ENCODE results near the gene NECTIN1. TPM values are rescaled to one million over a fixed set of nuclear protein-coding genes. Genes with fewer than 3 reads are reported as not detected.

The NECTIN1 gene
- total and polyA plus RNA-seq, 2 of the 4 experiments (the other 2 are of a cell fraction): 2.3 to 4.2 TPM

DNA sequence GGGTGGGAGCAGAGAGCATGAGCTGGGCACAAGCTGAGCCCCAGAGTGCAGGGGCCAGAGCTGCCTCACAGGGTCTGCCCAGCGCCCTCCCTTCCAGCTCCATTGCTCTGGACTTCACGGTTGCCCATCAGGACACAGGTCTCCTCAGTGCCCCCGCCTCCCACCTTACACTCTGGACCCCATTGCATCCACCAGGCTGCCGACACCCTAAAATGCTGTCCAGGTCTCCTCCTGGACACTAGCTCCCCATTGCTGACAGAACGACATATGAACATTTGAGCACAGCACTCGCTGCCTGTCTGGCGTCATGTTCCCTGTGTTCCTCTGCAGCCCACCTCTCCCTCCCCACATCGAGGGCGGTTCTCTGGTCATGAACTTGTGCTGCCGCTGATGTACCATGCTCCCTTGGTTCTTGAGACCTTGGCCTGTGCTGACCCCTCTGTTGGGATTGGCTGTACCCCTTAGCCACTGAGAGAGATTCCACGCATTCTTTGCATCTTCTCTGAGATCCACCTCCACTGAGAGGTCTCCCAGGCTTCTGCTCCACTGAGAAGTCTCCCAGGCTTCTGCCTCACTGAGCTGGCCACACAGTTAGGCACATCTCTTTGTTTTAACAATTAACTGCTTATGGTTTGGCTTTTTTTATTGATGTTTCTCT is 34.2 kb upstream of the NECTIN1 start:
- H4K20me1 ChIP-seq (ENCODE audit: insufficient read depth, low read length): no peaks in the 10 kb centered on the region
- H4K5ac ChIP-seq (ENCODE audit: low read depth, low read length): no peak overlapping the region
- intact Hi-C loops (cut with micrococcal nuclease) (no loop called here), dilution Hi-C loops (cut with HindIII; ENCODE audit: low sequenced_read_pairs, unreplicated experiment) (no loop called here), in situ Hi-C loops (cut with MboI; ENCODE audit: low sequenced_read_pairs) (no loop called here)
- BruUV-seq (replicated peaks): no TSS peak
- H3K4me2 ChIP-seq (ENCODE audit: low read depth, low read length): no peak overlapping the region
- no peak for DNase-seq
- ChIA-PET POLR2A (ENCODE audit: unreplicated experiment) (no interaction called here), CTCF (no interaction called here)
- H3K4me1 ChIP-seq (ENCODE audit: control insufficient read depth, insufficient read depth, low read length): no peaks in the 10 kb centered on the region
- no peak overlapping the region for H2BK15ac ChIP-seq (ENCODE audit: low read depth, low read length)
- H3K9ac ChIP-seq (ENCODE audit: low read depth, low read length): no peak overlapping the region
- no peak overlapping the region for H3K23ac ChIP-seq (ENCODE audit: low read depth, low read length)
- H4K91ac ChIP-seq (ENCODE audit: insufficient read depth, low read depth, low read length): no peak overlapping the region
- H2BK5ac ChIP-seq (ENCODE audit: low read depth, low read length, poor library complexity, severe bottlenecking): no peak overlapping the region
- H3K56ac ChIP-seq (ENCODE audit: extremely low read depth, insufficient read depth, low read length): no peak overlapping the region
- H3K79me1 ChIP-seq (ENCODE audit: low read depth in 1 of 2, low read length in 2 of 2): no peaks in the 10 kb centered on the region
- H2BK120ac ChIP-seq (ENCODE audit: low read depth, low read length): no peak overlapping the region
- TF ChIP-seq CHD1 (IDR thresholded peaks at IDR 0.05; ENCODE audit: low read depth, low read length): no peak
- TF ChIP-seq MAZ (IDR thresholded peaks at IDR 0.05; ENCODE audit: borderline replicate concordance, low read depth, low read length): no peak
- no peak for TF ChIP-seq FOS (IDR thresholded peaks at IDR 0.05; ENCODE audit: low read depth, low read length)
- no peak for TF ChIP-seq CTCF (conservative IDR thresholded peaks at IDR 0.05; ENCODE audit: low read depth, low read length)
- no peak for TF ChIP-seq NFE2L2 (IDR thresholded peaks at IDR 0.05; ENCODE audit: low read depth, low read length)
- TF ChIP-seq, protein P1, sequence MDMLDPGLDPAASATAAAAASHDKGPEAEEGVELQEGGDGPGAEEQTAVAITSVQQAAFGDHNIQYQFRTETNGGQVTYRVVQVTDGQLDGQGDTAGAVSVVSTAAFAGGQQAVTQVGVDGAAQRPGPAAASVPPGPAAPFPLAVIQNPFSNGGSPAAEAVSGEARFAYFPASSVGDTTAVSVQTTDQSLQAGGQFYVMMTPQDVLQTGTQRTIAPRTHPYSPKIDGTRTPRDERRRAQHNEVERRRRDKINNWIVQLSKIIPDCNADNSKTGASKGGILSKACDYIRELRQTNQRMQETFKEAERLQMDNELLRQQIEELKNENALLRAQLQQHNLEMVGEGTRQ (IDR thresholded peaks at IDR 0.05; ENCODE audit: low read depth, low read length): no peak
- no peak for TF ChIP-seq MXI1 (IDR thresholded peaks at IDR 0.05; ENCODE audit: borderline replicate concordance, low read depth, low read length)
- no peak for TF ChIP-seq MAFK (IDR thresholded peaks at IDR 0.05; ENCODE audit: low read depth, low read length)
- TF ChIP-seq RAD21 (IDR thresholded peaks at IDR 0.05; ENCODE audit: low read length): no peak
- TF ChIP-seq ELK1 (IDR thresholded peaks at IDR 0.05; ENCODE audit: borderline replicate concordance, low read depth, low read length): no peak
- TF ChIP-seq POLR2A (IDR thresholded peaks at IDR 0.05; ENCODE audit: low read depth, low read length): no peak
- TF ChIP-seq RFX5 (IDR thresholded peaks at IDR 0.05; ENCODE audit: low read depth, low read length): no peak
- no peaks in the 10 kb centered on the region for H3K9me1 ChIP-seq (ENCODE audit: insufficient read depth, low read length)
- peaks cover 2% of the 10 kb centered on the region; the same call in 1 of the 2 replicates for H3K9me3 ChIP-seq (ENCODE audit: control insufficient read depth, insufficient read depth, low read length)
- no peak overlapping the region for H2AK9ac ChIP-seq (replicated peaks; ENCODE audit: low read depth, low read length, poor library complexity)
- ATAC-seq (ENCODE audit: low read depth): no peak
- no peak overlapping the region for H2AFZ ChIP-seq (replicated peaks; ENCODE audit: low read length, poor library complexity)
- no peak overlapping the region for H4K8ac ChIP-seq (ENCODE audit: low read depth in 2 of 2, low read length in 2 of 2)
- peaks cover 15% of the 10 kb centered on the region for H3K27me3 ChIP-seq (ENCODE audit: control insufficient read depth, insufficient read depth, low read length)
- no peak overlapping the region for H2AK5ac ChIP-seq (ENCODE audit: low read depth, low read length)
- no peak overlapping the region for H3K27ac ChIP-seq (ENCODE audit: insufficient read depth, low read length)
- no peak overlapping the region for H3K4ac ChIP-seq (ENCODE audit: low read depth, low read length)
- no peak overlapping the region for H3K18ac ChIP-seq (ENCODE audit: low read depth, low read length)
- H3K14ac ChIP-seq (replicated peaks; ENCODE audit: low read depth, low read length): no peak overlapping the region
- H3K4me3 ChIP-seq (ENCODE audit: insufficient read depth, low read depth, low read length): no peak overlapping the region
- WGBS, 2 experiments (ENCODE audit: extremely low coverage in 2 of 2, insufficient read length in 1 of 2): 40% methylated on average over 4 of the region's 11 CpGs; no CpG with 5 or more reads in 1 of the 2 experiments
- no peaks in the 10 kb centered on the region for H3K36me3 ChIP-seq (ENCODE audit: control insufficient read depth, insufficient read depth, low read length)
- no peak overlapping the region for H2BK20ac ChIP-seq (ENCODE audit: low read depth, low read length)

Measured in IMR-90 (cell line).